Adrenal gland (tissue), 5 donors: Measurements from ENCODE around the gene SLC26A6.

Experiments used
- CTCF ChIP-seq, 6 experiments: fragments of 450-650 bp in 4 of 6; fragments of 200-600 bp in 2 of 6; sonication (generic) in 1 of 6; IDR thresholded peaks; 1 replicate in 5 of 6; 2 replicates in 1 of 6; pipeline versions ENCODE4 v1.5.1 to v1.8.0; 2016 to 2021; ENCODE audit warnings: antibody characterized with exemption in 6 of 6, mild to moderate bottlenecking in 2 of 6, moderate library complexity in 1 of 6
- POLR2A ChIP-seq, 2 donors: fragments of 450-650 bp; IDR thresholded peaks; one replicate each; pipeline ENCODE4 v1.6.1; 2017; ENCODE audit warnings: antibody characterized with exemption in 2 of 2, mild to moderate bottlenecking in 2 of 2, moderate library complexity in 1 of 2
- donor health status: DM: no; HTN: no; CAD: no.

- TF ChIP-seq CTCF (IDR thresholded peaks at IDR 0.05) = no peak
- TF ChIP-seq POLR2A (IDR thresholded peaks at IDR 0.05) = no peak
Measured at GRCh38 chr3:48630407-48630806, 4.9 kb downstream of the SLC26A6 start.
